CD4-positive, alpha-beta T cell treated with Interleukin-1 beta for 1 hour (primary cell): ENCODE results near the gene TRIM29.

Experiments
- DNase-seq, 2 donors: peaks; one replicate each; pipeline ENCODE4 v3.0.0-alpha.2; 2020 to 2022

TRIM29 gene

DNA sequence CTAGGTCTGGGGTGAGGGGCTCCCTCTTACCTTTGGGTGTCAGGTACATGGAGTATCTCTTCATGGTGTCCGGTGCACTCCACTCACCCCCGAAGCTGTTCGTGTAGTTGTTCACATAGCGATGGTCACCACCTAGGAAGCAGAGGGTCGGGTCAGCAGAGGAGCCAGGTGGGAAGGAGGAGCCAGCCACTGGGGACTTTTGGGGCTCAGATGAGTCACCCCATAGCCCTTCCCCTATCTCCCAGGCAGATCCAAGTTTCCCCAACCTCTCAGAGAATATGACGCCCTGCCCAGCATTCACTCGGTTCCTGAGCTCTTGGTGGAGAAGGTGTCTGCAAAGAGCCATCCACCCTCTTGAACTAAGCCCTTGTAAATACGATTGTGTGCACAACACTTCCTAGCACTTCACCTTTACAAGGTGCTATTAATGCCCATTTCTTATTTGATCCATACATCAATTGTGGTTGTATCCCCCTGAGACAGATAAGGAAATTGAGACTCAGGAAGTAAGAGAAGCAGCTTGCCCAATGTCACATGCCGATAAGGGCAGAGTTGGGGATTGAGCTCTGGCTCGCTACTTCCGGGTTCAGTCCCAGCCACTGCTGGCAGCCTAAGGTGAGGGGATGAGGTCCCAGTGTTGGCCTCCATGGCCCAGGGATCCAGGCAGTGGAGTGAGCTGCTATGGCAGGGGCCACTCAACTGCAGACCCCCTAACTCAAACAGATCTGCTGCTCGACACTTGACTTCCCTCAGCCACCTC, 14.8 kb downstream of the TRIM29 start:
- DNase-seq = no peak

DNA sequence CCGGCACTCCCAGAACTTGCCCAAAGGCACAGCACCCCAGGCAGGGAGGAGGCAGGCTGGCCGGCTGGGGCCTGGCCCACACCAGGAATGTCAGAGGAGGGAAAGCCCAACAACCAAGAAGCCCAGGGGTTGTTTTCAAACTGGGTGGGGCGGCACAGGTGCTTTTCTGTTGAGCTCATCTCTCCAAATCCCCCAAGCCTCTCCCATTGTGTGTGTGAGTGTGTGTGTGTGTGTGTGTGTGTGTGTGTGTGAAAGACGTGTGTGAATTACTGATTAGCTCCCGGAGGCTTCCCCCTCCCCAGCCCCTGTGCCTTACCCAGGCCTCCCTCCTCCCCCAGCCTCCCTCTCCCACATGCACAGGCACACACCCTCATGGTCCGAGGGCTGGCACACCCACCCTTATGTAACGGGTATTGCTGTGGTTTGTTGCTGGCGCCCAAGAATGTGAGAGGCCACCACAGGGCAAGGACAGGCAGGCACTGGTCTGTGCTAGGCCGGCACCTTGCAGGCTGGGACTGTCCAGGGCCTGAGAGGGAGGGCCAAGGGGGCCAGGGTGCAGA, 15.9 kb downstream of the TRIM29 start:
- no peak for DNase-seq

DNA sequence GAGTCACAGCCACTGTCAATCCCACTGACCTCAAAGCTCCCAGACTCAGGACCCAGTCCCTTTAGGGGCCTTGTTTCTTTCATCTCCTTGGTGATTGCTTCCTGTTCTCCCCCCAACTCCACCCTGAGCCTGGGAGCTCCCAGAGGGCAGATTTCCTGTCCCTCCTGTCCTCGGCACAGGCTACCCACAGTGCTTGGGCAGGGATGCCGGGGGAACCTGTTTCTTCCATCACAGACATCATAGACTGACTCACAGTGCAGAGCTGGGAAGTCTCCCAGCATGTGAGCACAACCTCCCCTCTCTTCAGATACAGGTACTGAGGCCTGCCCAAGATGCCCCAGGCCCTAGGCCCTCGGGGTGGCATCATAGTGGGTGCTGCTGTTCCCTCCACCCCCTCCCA, 16.6 kb downstream of the TRIM29 start:
- no peak for DNase-seq

DNA sequence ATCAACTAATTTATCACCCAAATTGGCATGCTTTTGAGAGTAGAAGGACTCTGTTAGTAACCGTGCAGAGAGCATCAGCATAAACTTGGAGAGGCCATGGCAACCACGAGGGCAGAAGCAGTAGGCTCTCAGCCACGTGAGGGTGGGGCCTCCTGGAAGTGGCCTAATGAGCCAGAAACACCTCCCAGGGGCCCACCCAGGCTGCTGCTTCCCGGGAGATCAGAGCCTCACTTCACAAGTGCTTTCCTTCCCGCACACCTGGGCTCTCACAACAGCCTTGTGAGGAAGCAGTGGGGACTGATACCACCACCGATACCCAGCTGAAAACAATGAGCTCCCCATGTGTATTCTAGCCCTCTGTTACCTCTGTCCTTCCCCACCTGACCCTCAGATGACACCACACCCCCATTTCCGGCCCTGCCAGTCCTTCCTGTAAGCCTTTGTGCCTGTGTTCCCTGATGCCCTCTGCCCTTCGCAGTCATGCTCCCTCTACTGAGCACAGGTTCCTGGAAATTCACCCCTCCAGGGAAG, 17.0 kb downstream of the TRIM29 start:
- no peak for DNase-seq

DNA sequence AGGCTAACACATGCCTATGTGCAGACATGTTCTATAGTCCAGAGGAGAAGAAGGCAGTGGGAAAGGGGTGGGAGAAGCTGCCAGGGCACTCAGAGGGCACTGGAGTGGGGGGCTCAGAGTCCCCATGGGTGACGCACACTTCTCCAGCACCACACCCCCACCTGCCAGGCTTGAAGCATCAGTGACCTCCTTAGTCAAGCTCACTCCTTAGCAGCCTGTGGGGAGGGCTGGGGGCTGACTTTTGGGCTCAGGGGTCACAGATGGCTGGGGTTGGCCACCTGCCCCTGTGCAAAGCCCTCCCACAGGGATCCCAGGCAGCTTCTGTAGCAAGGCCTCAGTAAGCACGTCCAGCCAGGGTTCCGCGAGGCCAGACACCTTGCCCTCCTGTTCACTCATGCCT, 18.8 kb downstream of the TRIM29 start:
- DNase-seq = no peak

DNA sequence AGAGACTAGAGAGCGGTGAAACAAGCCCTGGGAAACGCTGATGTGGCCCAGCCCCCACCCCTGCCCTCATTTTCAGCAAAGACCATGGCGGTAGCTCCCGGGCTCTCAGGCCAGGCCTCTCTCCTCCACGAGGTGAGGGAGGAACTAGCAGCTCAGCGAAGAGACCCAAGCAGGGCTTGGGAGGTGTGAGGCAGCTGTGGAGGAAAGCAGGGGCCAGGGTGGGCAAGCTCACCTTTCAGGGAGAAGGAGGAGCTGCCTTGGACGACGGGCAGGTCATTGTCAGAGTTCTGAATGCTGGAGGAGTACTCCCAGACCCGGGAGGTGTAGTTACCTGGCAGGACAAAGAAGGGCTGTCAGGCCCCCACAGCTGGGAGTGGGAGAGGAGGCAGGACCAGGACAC, 19.9 kb downstream of the TRIM29 start:
- DNase-seq = no peak

DNA sequence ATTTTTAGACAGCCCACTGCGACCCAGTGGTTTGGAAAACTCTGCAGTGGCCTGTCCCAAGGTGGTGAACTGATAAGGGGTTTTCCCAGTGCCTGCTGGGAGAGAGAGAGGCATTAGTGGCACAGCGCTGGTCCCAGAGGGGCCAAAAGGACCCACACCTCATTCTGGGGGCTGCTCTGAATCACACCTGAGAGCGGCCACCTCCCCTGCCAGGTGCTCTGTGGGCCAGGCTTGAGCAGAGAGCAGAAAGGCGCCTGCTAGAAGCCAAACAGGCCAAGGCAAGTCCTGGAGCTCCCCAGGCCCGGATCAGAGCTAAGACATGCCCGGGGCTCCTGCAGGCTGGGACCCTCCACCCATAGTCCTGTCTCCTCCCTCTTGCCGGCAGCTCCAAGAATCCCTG, 20.9 kb downstream of the TRIM29 start:
- DNase-seq = no peak

DNA sequence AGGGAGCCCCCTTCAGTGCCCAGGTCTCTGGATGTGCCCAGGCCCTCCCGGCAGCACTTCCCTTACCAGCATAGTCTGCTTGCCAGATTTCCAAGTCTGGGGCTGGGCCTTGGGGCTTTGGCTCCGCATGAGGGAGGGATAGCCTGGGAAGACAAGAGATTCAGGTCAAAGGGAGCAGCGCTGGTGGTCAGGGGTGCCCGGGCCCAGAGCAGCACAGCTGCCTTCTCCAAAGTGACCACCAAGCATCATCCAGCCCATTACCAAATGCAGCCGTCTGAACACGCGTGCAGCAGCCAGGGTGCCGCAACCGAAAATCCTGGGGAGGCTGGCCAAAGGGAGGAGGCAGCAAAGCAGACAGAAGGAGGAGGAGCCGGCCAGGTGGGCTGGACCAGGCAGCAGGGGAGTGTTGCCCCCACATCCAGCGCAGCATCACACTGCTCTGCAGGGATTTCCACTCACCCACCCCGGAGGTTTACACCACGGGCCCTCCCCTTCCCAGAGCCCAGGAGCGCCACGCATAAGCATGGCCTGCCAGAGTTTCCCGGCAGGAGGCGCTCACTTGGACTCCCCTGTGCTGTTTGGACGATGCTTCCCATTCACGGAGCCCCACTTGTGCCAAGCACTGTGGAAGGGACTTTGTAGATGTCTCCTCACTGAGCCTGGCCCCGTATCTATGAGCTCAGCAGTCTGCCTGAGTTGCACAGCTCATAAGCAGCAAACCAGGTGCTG, 22.5 kb downstream of the TRIM29 start:
- DNase-seq = no peak

DNA sequence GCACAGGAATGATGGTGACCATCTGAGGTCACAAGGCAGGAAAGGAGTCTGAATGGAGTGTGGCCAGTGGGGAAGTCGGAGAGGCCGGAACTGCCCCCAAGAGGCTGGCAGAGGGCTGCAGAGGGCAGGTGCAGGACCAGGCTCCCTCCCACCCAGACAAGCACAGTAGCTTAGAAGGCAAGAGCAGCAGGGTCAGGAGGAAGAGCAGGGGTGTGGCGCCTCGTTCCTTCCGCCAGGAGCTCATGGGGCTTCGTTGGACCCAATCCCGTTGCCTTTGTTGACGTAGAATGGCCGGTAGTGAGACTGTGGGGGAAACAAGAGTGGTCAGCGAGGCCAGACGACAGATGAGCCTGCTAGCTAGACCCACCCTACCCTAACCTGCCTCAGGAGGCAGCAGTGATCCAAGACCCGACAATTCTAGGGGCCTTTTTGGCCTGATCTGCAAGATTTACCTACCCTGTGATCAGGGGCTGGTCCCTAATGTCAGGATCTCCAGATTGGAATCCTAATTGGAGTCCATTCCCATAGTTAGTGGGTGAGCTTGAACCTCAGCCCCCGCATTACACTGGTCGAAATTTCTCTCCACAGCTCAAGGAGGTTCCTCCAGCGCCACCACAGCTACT, 25.6 kb downstream of the TRIM29 start:
- no peak for DNase-seq

DNA sequence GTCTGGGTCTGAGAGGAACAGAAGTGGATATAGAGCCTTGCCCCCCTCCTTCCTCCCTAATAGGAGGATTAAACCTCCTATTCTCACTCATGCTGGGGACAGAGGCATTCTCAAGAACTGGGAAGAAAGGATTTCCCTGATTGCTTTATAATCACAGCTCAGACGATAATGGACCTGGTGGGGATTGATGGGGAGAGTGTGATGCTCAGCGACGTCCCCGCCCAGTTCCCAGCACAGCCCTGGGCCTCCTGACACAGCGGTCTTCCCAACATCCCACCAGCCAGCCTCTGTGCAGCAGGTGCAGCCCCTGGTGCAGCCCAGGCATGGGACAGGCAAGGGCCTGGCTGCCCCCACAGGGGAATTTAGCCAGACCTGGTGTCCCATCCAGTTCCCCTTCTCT, 28.4 kb downstream of the TRIM29 start:
- DNase-seq = no peak

DNA sequence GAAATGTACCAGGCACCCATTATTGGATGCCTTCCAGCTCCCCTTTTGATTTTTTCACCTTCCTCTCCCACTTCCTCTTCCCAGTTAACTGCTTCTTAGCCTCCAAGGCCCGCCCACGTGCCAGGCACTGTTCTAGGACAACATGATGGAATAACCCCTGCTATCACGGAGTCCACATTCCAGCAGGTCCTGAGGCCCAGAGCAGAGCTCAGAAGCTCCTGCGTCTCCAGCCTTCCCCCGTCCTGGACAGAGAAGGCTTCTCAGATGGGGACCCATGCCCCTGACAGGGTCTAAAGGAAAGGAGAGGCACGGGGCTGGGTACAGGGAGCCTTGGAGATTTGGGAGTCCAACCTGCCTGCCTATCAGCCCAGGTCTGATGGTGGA, 29.1 kb downstream of the TRIM29 start:
- no peak for DNase-seq

DNA sequence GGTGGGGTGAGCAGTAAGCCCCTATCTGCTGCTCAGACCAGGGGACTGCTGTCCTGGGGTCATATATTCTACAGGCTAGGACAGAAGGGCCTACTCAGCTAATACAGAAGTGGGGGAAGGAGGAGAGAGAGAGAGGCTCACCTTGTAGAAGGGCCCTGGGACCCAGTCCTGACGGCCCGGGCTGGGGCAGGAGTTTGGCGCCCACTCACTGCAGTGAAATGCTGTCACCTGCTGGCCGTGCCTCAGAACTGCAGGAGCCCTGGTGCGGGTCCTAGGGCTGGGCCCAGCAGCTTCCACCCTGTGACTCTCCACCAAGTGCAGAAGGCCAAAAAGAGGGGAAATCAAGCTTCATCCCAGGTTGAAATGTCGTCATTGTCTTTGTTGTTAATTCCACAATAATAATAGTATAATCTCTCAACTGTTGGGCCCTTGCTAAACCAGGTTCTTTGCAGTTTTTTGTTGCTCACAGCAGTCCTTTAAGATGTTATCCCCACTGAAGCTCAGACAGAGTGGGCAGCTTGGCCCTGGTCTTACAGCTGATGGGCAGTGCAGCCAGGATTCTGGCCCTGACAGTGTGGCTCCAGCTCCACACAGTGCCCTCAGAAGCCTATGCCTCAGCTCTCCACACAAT, 29.6 kb downstream of the TRIM29 start:
- DNase-seq = peak; percentile 39 to 44

DNA sequence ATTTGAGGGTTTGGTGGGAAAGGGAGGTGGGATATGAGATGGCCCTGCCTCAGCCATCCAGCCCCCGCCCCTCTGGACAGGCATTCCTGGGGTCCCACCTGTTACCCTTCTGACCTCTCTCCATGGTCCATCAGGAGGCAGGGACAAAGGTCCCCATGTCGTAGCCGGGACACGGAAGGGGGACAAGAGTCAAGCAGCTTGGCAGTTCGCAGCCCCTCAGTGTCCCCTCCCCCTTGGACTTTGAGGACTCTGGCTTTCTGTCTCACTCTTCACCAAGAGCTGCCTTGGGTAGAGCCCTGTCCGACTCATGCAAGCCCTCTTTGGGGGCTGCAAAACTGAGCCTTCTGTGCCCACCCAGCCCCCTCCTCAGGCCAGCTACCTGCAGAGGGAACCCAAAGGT, 30.2 kb downstream of the TRIM29 start:
- DNase-seq = no peak

DNA sequence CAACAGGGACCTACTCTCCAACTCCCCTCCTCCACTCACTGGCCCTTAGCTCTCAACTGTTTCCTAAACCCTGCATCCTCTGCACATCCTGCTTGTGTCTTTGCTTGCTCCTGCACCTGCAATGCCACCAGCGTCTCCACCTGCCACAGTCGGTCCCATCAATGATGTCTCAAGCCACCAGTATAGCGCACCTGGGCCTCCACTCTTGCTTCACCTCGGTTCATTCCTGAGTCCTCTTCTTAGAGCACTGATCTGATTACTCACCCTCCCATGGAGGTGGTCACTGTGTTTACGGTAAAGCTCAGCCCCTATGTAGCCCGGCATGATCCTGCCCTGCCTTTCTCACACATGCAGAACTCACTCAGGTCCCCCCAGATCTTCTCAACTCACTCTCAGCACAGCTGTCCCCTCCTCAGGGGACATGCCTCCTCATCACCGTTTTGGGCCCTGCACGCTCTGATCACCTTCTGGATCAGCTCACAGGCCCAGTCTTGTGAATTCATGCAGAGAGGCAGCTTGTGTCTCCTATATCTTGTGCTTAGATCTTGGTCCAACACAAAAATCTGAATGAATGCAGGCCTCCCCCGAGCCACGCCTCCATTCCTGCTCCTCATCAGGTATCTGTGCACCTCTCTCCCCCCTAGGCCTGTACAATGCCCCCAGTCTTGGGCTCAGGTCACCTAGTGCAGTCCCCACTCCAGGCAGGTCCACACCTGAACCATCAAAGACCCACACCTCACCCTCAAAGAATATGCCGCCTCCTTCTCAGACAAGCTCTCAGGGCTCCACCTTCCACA, 31.4 kb downstream of the TRIM29 start:
- no peak for DNase-seq

DNA sequence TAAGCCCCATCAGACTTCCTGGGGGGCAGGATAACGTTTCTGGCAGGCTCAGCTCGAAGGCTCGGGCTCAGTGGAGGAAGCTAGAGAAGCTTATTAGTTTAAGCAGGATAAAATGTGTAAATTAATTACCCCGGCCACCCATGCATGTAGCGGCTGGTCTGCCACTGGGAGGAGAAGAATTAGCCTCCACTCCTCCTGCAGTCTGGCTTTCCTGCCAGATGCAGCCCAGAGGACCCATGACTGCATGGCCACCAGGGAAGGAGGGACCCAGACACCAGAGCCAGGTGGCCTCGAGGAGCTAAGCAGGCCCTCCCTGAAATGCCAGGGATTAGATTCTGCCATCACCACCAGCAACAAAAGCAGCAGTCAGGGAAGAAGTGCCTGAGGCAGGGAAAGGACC, 32.3 kb downstream of the TRIM29 start:
- no peak for DNase-seq

DNA sequence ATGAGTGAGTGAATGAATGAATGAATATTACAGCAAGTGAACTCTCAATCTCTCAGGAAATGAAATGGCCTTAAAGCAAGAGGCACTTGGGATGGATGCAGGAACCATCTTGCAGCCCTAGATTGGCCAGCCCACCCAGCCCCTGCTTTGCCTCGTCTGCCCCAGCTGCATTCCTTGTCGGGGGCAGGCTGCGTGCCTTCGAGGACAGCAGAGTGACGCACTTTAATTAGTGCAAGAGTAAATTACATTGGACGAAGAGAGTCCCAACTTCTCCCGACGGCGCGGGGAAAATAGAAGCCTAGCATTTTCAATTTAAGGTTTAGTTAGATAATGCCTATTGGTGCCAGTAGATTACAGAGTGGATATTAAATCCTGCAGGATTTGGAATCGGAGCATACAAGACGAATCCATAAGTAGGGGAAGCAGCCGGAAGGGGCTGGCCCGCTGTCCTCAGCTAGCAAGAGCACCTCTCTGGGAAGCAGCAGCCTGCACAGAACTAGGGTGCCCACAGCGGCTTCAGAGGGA, 33.8 kb downstream of the TRIM29 start:
- no peak for DNase-seq

DNA sequence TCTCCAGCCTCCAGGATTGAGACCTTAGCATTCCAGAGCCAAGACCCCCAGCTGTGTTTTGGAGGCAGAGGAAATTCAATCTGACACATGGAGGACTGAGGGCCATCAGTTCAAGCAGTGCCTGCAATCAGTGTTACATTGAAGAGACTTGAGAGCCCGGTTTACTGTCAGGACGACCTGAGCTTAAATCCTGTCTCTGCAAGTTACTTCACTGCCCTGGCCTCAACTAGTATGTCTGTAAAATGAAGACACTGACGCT, 35.1 kb downstream of the TRIM29 start:
- no peak for DNase-seq

DNA sequence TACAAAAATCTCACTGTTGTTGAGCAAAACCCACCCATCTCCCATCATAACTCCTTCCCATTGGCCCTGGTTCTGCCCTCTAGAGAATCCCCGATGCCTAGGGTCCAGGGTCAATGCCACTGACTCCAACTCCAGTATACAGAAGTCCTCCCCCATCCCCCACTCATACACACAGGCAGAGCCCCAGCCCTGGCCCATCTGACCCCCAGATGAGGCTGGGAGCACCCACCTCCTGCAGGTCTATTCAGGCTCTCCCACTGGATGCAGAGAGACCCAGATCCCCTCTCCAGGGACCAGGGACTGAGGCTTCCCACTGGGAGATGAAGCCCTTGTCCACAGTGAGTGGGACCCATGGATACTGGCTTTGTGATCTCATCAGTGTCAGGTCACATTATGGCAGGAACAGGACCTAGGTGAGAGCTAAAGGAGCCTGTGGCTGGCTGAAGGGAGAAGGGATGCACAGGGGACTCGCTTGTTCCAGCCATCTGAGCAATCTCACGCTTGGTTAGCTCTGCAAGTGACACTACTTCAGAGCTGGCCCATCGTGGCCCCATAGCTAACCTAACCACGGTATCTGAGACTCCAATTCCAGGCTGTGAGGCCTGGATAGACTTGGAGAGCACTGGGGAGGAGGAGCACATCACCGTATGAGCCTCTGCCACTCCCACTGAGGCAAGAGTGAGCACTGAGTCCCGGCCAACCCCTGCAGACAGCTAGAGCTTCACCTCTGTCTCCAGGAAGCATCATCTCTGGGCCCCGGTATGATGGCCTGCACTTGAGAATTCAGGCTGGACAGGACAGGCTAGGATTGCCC, 35.7 kb downstream of the TRIM29 start:
- DNase-seq = no peak

DNA sequence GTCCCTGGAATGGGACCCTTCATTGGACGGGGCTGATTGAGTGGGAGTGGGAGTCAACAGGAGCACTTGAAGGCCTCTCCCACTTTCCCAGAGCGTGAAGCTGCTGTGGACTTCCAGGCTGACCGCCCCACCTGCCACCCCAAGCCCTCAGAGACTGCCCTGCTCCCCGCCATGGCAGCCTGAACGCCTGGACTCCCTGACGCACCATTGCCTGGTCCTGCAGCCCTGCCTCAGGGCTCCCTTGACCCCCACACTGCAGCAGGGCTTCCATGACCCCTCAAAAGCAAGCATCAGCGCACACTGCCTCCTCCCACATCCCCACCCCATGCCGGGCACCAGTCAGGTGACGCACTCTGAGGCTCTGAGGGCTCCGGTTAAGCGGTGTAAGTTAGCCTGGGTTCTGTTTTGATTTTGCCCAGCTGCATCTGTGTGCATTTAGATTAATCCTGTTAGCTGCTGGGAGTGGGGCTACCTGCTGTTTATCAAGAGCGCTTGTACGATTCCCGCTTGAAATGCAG, 39.4 kb downstream of the TRIM29 start:
- no peak for DNase-seq

DNA sequence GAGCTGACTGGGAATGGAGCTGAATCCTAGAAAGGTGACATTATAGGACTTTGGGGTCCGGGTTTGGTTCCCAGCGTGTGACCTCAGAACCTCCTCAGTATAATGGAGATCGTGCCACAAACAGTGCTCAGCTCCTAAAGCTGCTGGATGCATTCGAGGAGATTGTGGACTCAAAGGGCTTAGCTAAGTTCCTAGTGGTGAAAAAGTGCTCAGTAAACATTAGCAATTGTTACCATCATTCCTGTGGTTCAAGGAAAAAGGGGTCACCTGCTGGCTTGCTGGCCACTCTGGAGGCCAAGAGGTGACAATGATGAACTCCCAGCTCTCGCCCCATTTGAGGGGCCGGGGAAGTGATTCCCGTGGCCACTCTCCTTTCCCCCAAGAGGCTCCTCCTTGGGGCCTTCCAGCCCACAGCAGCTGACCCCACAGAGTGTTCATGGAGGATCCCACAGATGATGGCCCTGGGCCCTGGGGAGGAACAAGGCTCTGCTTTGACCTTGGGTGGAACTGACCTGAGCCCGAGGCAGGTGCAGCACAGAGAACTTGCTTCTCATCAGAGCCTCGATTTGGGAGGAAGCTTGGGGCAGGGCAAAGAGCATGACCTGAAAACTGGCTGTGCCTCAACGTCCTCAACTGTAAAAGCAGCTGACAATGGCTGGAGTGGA, 40.1 kb downstream of the TRIM29 start:
- DNase-seq = no peak
